DLD1 (cell line): Measurements from ENCODE around the gene PREX1.
"Not testable (repeated sequence)": the region's sequence is repeated elsewhere in the genome, so short reads cannot be mapped to it uniquely, and the experiment has no call there.

ENCODE experiments used
- in situ Hi-C: cut with HindIII; loops from 2 replicates; pipeline ENCODE4 v1.10.0; 2017; ENCODE audit warnings: low sequenced_read_pairs

PREX1 gene

DNA sequence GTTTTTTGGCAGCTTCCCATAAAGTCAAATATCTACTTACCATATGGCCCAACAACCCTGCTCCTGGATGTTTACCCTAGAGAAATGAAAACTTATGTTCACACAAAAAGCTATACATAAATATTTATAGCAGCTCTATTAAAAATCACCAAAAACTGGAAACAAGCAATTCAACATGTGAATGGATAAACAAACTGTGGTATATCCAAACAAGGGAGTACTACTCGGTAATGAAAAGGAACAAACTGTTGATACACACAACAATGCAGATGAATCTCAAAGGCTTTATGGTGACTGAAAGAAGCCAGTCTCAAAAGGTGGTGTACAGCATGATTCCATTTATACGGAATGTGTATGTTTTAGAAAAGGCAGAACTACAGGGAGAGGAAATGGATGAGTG is 48.4 kb downstream of the PREX1 start:
- in situ Hi-C loops = no loop called here

DNA sequence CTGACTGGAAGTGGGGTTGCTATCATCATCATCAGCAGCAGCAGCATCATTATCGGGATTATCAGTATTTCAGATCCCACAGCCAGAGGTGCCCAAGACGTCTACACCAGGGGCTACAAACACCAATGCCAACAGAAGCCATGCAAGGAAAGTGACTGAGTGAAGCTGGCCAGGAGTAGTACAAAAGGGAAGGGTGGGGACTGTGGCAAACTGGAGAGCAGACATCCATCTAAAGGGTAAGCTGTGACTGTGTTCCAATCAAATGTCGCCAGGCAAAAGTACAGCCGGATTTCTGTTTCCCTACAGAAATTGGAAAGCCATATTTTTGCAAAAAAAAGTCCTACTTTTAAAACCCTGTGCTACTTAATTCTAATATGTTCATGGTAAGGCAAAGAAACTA is 50.0 kb downstream of the PREX1 start:
- in situ Hi-C loops = no loop called here

DNA sequence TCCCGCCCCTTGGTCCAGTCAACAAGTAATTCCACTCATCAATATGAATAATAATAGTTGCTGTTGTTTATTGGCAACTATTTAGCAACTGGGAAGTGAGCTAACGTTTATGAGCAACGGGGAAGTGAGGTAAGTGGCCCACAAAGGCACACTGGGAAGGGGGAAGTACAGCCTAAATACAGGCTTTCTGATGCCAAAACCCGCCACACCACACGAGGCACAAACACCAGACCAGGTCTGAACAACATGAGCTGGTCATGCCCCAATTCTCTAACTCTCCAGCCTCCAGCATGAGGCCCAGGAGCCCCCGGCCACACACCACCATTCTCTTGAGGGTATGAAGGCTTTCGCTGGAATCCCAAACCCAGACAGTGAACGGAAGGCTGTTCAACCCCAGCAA is 50.8 kb downstream of the PREX1 start:
- in situ Hi-C loops = no loop called here

DNA sequence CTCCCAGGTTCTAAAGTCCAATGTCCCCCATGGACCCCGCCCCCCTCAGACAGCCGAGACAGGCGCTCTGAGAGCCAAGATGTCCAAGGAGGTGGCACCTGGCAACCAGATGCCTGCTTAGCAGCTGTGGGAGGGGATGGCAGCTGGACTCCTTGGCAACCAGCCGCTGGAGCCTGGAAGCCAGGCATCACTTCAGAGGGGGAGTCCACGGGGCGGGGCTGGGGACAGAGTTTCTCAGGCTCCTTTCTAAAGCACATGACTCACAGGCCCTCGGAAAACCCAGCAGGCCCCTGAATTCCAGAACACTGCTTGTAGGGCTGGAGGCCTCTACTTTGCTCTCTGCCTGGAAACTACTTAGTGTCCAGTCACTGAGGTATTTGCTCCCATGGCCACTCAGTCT is 51.5 kb downstream of the PREX1 start:
- in situ Hi-C loops = no loop called here

DNA sequence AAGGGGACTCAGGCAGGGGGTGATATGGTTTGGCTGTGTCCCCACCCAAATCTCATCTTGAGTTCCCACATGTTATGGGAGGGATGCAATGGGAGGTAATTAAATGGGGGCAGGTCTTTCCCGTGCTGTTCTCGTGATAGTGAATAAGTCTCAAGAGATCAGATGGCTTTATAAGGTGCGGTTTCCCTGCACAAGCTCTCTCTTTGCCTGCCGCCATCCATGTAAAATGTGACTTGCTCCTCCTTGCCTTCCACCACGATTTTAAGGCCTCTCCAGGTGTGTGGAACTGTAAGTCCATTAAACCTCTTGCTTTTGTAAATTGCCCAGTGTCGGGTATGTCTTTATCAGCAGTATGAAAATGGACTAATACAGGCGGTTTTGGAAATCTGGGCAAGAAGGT is 52.3 kb downstream of the PREX1 start:
- in situ Hi-C loops = not testable (repeated sequence)

DNA sequence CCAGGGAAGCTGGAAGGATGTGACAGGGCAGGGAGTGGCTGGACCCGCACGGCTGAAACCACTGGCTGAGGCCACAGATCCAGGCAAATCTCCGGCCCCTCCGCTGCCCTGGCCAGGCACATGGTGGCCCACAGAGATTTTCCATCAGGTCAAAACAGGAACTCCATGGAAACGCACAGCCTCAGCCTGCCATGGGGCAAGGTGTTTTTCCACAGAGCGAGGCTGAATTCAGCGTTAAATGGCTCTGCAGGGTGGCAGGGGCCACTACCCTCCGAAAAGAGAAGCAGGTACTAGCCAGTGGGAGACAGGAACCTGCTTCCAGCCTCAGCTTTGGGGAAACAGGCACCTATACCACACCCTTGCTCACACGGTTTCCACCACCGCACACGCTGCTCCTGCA is 53.1 kb downstream of the PREX1 start:
- in situ Hi-C loops = loop anchor here (25.0 kb wide), 1 partner anchor 113 kb away; no protein-coding TSS in a partner anchor

DNA sequence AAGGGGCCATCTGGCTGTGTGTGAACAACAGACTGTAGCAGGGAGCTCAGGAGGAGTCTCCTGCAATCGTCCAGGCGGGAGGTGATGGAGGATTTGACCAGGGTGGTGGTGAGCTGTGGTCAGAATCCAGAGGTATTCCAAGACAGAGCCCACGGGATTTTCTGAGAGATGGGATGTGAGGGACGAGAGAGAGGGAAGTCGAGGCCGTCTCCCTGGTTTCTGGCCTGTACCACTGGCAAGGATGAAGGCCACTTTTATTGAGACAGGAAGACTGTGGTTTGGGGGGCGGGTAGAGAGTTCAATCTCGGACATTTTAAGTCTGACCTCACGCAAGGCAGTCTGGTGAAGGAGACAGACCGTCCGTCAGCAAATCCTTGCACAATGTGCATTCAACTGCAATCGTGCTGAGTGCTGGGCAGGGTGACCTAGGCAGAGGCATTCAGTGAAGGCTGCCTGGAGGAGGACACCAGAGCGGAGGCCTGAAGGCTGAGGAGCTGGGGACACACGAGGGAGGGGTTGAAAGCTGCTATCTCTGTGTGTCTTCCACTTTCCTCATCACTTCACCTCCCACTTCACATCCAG is 53.9 kb downstream of the PREX1 start:
- in situ Hi-C loops = loop anchor here (25.0 kb wide), 1 partner anchor 113 kb away; no protein-coding TSS in a partner anchor

DNA sequence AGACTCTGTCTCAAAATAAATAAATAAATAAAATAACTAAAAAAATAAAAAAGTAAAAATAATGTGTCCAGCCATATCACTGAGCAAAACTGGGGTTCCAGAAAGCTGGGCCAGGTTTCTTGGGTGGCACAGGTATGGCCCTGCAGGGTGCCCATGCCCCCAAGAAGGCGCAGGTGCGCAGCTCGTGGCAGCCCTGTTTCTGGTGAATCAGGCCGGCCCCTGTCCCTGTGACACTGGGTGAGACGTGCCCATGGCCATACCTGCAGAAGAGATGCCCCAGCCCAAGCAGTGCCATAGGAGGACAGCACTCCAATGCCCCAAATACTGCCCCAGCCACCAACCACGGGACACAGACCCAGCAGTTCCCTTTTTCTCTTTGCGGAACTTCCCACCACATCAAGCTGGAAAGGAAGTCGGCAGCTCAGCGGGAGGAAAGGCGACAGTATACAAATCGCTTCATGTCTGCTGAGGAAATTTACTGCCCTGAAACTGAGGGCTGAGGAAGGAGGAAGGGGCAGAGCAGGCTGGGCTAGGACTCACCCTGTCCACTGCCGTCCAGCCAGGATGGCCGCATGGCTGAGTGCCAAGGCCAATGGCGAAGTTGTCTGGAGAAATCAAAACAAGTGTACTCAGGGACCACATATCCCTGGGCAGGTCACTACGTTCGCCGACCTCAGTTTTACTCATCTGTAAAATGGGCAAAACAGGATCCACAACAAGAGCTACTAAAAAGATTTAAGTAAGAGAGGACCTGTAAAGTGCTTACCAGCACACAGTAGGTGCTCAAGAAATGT is 55.4 kb downstream of the PREX1 start:
- in situ Hi-C loops = loop anchor here (25.0 kb wide), 1 partner anchor 115 kb away; no protein-coding TSS in a partner anchor

DNA sequence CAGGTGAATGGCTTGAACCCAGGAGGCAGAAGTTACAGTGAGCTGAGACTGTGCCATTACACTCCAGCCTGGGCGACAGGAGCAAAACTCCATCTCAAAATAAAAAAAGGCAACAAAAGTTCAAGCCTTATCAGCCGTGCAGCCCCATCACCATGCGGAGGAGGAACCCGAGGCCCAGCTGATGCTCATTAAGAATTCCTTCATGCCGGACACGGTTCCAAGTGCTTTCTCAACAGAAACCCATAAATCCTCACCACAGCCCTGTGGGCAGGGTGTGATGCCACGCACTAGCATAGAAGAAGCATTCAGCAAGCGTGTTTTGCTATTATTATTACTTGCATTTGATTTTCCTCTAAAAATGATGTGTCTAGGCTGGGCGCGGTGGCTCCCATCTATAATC is 56.3 kb downstream of the PREX1 start:
- in situ Hi-C loops = loop anchor here (25.0 kb wide), 1 partner anchor 116 kb away; no protein-coding TSS in a partner anchor

DNA sequence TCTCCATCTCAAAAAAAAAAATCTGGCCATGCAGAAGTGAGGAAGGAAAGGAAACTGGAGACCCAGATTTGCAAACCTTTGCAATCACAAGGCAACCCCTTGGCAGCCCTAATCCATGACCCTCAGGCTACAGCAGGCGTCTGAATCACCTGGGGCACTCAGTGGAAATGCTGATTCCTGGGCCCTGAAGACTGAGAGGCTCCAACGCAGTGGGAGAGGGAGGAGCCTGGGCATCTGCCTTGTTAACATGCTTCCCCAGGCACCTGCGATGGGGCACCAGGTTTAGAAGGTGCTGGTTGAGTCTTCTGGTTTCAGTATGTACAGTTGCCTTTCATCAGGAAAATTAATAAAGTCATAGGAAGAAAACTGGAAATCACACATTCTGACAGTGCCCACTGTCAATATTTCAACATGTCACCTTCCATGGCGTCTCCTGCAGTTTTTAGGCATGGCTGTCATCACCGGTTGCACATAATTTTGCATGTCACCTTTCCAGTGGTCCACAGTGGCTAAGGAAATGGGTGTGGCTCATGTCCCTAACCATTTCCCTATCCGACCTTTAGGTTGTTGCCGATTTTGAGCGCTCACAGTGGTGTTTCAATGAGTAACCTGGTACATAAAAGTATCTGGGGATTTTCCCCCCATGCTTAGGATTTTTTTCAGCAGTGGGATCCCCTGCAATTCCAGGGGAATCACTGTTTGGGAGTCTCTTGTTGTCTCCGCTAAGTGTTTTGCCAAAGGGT is 56.9 kb downstream of the PREX1 start:
- in situ Hi-C loops = loop anchor here (25.0 kb wide), 1 partner anchor 116 kb away; no protein-coding TSS in a partner anchor

DNA sequence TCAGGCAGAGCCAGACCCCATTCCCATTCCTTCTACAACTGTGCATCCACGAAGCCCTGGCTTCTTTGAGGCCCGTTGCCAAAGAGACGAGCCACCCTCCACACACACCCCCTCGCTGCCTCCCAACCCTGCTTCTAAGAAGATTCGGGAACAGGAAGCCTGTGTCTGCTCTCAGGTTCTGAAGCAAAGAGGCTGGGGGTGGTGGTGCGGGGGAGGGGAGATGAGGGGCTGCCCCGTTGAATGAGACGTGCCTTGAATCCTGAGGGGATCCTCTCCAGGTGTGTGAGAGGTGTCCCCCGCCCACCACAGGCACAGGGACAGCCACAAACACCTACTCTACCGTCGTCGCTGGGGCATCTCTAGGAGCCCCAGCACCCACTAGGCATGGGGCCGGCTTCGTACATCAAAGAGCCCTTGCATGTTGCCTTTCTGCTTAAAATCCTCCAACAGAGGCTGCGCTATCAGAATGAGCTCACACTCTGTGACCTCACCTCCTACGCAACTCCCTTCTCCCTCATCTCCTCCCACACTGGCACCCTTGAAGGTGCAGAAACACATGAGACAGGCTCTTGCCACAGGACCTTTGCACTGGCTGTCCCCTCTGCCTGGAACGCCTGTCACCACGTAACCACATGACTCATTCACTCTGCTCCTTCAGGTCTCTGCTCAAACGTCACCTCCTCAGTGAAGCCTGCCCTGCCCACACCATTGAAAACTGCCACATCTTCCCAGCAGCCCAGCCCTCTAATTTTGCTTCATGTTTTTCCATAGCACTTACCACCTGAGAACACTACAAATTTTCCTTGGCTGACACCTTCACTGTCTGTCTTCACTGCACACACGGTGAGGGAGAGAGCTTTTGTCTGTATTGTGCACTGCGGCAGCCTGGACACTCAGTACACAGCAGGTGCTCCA is 58.5 kb downstream of the PREX1 start:
- in situ Hi-C loops = loop anchor here (25.0 kb wide), 1 partner anchor 118 kb away; no protein-coding TSS in a partner anchor

DNA sequence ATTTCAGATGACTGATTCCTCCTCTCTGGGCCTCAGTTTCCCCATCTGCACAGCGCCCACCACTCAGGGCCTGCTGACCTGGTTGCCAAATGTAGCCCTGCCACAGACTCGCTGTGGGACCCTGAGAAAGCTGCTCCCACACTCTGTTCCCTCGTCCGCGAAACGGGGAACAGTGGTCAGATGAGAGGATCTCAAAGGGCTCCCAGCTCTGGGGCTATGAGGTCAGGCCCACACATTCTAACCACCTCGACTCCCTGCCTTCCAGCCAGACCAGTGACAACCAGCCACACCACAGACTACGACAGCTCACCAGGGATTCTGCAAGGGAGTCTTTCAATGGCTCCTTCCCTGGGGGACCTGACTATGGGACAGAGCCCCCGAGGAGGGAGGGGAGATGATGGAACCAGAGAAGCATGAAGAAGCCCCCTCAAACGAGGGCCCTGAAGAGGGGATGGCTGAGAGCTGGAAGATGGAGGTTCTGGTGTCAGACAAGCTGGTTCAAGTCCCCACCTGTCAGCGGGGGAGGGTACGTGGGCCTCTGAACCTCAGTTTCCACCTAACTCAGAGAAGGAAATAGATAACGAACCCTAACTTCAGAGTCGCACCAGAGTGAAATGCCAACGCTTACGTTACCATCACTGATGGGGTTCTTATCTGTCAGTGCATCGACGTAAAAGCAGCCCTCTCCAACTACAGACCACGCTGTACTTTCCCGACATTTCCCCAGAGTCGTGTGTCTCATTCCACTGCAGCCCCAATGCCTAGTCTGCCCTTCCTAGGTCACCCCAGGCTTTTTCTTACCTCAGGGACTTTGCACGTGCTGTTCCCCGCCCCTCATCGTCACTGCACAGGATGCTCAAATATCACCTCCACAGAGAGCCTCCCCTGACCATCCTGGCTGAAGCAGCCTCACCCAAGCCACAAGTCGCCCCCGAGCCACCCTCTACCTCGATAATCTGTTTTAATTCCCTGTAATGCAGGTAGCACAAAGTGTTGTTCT is 60.5 kb downstream of the PREX1 start:
- in situ Hi-C loops = loop anchor here (25.0 kb wide), 1 partner anchor 120 kb away; no protein-coding TSS in a partner anchor

DNA sequence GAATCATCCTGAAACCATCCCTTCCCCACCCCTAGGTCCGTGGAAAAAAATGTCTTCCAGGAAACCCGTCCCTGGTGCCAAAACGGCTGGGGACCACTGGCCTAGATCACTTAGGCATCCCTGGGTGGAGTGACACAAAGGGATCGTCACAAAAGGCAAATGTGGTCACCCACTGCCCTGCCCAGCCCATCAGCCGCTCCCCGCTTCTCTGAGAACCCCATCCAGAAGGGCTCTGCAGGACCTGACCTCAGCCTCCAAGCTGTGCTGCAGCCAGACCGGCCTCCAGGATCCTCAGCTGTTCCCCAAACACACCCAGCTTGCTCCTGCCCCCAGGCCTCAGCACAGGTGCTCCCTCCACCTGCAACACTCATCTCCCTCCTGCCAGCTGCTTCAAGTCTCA is 61.6 kb downstream of the PREX1 start:
- in situ Hi-C loops = loop anchor here (25.0 kb wide), 1 partner anchor 121 kb away; no protein-coding TSS in a partner anchor

DNA sequence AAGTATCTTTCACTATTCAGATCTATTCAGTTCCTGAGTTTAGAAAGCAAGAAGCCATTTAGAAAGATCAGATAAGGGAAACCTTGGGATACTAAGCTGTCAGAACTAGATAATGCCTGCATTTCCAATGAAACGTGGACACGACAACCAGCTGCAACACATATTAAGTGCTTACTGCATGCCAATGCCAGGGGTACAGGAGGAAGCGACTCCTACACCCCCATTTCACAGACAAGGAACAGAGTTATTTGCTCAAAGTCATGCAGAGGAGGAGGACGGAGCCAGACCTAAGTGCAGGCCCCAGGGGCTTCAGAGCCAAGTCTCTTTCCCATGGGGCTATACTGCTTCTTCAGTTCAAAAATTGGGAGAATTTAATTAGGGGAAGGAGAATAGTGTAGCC is 62.4 kb downstream of the PREX1 start:
- in situ Hi-C loops = loop anchor here (25.0 kb wide), 1 partner anchor 122 kb away; no protein-coding TSS in a partner anchor

DNA sequence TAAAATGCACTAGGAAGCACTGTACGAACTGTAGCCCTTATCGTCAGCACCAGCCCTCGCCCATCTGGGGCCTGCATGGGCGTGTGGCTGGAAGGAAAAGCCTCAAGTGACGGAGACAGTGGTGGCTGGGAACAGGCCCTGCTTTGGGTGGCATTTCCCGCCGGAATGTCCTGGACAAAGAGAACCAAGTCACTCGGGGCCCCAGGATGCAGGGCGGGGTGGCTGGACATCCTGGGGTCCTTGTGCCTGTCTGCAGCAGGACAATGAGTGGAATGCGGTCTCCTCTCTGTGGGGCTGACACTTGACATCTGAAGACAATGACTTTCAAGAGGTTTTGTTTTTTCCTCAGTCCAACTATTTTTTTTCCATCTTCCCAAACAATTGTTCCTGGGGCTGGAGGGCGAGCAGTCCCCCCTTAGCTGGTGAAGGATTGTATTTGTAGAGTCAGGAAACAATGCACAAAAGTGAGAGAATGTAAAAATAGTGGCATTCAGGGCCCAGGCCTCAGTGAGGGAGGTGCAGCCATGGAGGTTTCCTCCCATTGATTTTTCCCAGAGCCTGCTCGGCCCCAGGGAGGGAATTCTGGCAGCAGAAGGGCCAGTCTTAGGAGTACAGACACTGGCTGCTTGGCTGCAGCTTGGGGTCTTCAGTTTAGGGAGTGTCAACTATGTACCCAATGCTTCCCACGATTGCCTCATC is 64.4 kb downstream of the PREX1 start:
- in situ Hi-C loops = loop anchor here (25.0 kb wide), 1 partner anchor 124 kb away; no protein-coding TSS in a partner anchor

DNA sequence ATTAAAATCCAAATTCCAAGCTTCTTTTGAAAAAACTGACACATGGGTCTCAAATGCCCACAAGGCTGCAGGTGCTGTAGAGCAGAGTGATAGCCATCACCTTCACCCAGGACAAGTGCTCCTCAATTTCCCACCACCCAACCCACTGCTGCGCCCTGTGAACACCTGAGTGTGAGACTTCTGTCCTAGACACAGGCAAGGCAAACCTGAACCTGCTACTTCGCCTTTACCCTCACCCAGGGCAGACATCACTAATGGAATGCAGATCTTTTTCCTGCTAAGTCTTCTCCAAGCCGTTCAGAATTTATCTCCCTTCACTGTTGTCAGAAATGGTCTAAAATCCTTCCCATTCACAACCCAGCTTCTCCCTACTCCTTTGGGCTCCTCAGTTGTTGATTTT is 65.9 kb downstream of the PREX1 start:
- in situ Hi-C loops = loop anchor here (25.0 kb wide), 1 partner anchor 125 kb away; no protein-coding TSS in a partner anchor

DNA sequence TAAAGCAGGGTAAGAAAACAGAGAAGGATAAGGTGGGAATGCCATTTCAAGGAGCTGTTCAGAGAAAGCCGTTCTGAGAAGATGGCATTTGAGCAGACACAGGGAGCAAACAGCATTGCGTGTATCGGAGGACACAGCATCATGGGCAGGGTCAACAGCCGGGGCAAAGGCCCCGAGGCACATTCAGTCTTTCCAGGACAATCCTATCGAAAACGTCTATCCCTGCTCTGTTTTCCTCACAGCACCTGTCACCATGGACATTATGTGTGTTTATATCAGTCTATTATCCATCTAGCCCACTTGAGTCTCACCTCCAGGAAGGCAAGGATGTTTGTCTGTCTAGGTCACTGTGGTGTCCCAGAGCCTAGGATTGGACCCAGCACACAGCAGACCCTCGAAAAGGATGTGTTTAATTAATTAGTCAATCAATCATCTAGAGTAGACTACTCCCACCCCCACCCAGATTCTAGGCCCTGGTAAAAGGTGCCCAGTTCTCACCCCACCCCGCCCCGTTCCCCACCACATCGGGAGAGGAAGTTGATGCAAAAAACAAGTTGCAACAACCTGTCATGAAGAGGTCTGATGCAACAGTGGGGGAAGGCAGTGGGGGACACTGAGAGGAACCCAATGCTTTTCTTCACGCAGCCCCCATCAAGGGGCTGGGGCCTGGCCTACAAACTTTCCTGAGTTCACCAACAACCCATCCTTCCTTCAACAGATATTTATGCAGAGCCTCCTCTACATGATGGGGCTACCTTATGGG is 66.6 kb downstream of the PREX1 start:
- in situ Hi-C loops = loop anchor here (25.0 kb wide), 1 partner anchor 126 kb away; no protein-coding TSS in a partner anchor
